ENCODE results near the gene TADA3. TPM values are rescaled to one million over a fixed set of nuclear protein-coding genes. Genes with fewer than 3 reads are reported as not detected.

Gene TADA3
- total RNA-seq, 1 experiment from 2014 or later, result 49.0 TPM

DNA sequence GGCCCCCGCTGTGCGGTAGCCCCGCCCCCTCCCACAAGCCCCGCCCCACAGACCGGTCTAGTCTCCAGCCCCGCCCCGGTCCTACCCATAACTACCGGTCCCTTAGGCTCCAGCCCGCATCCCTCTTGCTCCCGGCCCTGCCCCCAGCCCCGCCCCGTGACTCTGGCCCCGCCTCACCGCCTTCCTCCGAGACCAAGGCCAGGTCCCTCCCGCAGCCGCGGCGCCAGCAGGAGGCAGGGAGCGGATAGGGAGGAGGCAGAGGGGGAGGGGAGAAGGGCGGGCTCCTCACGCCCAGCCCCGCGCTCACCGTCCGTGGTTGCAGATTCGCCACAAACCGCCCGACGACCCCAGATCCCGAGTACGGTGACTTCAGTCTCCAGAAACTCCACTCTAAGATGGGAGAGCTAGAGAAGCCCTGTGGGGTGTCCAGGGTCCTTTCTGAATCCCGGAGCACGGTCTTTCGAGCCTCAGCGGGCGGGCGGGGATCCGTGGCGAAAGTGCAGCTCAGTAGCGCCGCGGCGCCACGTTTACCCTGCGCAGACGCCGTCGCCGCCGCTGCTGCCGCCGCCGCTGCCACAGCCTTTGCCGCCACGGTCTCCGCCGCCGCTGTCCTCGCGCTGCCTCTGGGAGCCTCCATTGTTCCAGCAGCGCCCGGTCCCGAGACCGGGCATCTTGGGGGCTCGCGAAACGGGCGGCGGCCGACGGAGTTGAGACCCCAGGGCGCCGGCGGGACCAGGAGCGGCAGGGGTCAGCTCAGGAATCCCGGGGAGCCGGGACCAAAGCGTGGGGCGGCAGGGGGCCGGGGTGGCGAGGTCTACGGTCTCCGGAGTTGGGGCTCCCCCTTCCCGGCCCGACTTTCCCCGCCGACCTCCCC lies 60.8 kb downstream of the TADA3 start, which contains the start of gene BRPF1 (continued):
- TF ChIP-seq, protein P1, sequence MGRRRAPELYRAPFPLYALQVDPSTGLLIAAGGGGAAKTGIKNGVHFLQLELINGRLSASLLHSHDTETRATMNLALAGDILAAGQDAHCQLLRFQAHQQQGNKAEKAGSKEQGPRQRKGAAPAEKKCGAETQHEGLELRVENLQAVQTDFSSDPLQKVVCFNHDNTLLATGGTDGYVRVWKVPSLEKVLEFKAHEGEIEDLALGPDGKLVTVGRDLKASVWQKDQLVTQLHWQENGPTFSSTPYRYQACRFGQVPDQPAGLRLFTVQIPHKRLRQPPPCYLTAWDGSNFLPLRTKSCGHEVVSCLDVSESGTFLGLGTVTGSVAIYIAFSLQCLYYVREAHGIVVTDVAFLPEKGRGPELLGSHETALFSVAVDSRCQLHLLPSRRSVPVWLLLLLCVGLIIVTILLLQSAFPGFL (CRISPR knock-in tag; IDR thresholded peaks at IDR 0.05; ENCODE audit: borderline replicate concordance), result no peak
- TF ChIP-seq NR2C2 (CRISPR knock-in tag; IDR thresholded peaks at IDR 0.05), result no peak
- no peak for TF ChIP-seq ESRRA (CRISPR knock-in tag; IDR thresholded peaks at IDR 0.05; ENCODE audit: borderline replicate concordance)
- no peak for TF ChIP-seq GRHL2 (CRISPR knock-in tag; IDR thresholded peaks at IDR 0.05; ENCODE audit: insufficient replicate concordance, severe bottlenecking)
- TF ChIP-seq, protein P2, sequence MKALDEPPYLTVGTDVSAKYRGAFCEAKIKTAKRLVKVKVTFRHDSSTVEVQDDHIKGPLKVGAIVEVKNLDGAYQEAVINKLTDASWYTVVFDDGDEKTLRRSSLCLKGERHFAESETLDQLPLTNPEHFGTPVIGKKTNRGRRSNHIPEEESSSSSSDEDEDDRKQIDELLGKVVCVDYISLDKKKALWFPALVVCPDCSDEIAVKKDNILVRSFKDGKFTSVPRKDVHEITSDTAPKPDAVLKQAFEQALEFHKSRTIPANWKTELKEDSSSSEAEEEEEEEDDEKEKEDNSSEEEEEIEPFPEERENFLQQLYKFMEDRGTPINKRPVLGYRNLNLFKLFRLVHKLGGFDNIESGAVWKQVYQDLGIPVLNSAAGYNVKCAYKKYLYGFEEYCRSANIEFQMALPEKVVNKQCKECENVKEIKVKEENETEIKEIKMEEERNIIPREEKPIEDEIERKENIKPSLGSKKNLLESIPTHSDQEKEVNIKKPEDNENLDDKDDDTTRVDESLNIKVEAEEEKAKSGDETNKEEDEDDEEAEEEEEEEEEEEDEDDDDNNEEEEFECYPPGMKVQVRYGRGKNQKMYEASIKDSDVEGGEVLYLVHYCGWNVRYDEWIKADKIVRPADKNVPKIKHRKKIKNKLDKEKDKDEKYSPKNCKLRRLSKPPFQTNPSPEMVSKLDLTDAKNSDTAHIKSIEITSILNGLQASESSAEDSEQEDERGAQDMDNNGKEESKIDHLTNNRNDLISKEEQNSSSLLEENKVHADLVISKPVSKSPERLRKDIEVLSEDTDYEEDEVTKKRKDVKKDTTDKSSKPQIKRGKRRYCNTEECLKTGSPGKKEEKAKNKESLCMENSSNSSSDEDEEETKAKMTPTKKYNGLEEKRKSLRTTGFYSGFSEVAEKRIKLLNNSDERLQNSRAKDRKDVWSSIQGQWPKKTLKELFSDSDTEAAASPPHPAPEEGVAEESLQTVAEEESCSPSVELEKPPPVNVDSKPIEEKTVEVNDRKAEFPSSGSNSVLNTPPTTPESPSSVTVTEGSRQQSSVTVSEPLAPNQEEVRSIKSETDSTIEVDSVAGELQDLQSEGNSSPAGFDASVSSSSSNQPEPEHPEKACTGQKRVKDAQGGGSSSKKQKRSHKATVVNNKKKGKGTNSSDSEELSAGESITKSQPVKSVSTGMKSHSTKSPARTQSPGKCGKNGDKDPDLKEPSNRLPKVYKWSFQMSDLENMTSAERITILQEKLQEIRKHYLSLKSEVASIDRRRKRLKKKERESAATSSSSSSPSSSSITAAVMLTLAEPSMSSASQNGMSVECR (CRISPR knock-in tag; IDR thresholded peaks at IDR 0.05; ENCODE audit: borderline replicate concordance), result 0 out of 2 replicates have a peak, but pooled peaks have one; percentile 26
- TF ChIP-seq, protein P3, sequence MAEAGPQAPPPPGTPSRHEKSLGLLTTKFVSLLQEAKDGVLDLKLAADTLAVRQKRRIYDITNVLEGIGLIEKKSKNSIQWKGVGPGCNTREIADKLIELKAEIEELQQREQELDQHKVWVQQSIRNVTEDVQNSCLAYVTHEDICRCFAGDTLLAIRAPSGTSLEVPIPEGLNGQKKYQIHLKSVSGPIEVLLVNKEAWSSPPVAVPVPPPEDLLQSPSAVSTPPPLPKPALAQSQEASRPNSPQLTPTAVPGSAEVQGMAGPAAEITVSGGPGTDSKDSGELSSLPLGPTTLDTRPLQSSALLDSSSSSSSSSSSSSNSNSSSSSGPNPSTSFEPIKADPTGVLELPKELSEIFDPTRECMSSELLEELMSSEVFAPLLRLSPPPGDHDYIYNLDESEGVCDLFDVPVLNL (CRISPR knock-in tag; IDR thresholded peaks at IDR 0.05; ENCODE audit: borderline replicate concordance, low read depth), result 0 out of 2 replicates have a peak, but pooled peaks have one; percentile 38
- no peak; the same call in 1 of the 2 replicates for TF ChIP-seq PRRX2 (CRISPR knock-in tag; IDR thresholded peaks at IDR 0.05)
- TF ChIP-seq, protein P4, sequence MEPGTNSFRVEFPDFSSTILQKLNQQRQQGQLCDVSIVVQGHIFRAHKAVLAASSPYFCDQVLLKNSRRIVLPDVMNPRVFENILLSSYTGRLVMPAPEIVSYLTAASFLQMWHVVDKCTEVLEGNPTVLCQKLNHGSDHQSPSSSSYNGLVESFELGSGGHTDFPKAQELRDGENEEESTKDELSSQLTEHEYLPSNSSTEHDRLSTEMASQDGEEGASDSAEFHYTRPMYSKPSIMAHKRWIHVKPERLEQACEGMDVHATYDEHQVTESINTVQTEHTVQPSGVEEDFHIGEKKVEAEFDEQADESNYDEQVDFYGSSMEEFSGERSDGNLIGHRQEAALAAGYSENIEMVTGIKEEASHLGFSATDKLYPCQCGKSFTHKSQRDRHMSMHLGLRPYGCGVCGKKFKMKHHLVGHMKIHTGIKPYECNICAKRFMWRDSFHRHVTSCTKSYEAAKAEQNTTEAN (CRISPR knock-in tag; IDR thresholded peaks at IDR 0.05), result no peak
- TF ChIP-seq, protein P5, sequence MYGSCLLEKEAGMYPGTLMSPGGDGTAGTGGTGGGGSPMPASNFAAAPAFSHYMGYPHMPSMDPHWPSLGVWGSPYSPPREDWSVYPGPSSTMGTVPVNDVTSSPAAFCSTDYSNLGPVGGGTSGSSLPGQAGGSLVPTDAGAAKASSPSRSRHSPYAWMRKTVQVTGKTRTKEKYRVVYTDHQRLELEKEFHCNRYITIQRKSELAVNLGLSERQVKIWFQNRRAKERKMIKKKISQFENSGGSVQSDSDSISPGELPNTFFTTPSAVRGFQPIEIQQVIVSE (CRISPR knock-in tag; IDR thresholded peaks at IDR 0.05; ENCODE audit: borderline replicate concordance), result no peak
- 0 out of 2 replicates have a peak, but pooled peaks have one; percentile 55 for TF ChIP-seq GABPB1 (CRISPR knock-in tag; IDR thresholded peaks at IDR 0.05)
- TF ChIP-seq, protein P6, sequence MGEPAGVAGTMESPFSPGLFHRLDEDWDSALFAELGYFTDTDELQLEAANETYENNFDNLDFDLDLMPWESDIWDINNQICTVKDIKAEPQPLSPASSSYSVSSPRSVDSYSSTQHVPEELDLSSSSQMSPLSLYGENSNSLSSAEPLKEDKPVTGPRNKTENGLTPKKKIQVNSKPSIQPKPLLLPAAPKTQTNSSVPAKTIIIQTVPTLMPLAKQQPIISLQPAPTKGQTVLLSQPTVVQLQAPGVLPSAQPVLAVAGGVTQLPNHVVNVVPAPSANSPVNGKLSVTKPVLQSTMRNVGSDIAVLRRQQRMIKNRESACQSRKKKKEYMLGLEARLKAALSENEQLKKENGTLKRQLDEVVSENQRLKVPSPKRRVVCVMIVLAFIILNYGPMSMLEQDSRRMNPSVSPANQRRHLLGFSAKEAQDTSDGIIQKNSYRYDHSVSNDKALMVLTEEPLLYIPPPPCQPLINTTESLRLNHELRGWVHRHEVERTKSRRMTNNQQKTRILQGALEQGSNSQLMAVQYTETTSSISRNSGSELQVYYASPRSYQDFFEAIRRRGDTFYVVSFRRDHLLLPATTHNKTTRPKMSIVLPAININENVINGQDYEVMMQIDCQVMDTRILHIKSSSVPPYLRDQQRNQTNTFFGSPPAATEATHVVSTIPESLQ (CRISPR knock-in tag; IDR thresholded peaks at IDR 0.05), result no peak
- peak; percentile 83; the same call in 1 of the 2 replicates for TF ChIP-seq FOXK1 (CRISPR knock-in tag; IDR thresholded peaks at IDR 0.05)
- TF ChIP-seq, protein P7, sequence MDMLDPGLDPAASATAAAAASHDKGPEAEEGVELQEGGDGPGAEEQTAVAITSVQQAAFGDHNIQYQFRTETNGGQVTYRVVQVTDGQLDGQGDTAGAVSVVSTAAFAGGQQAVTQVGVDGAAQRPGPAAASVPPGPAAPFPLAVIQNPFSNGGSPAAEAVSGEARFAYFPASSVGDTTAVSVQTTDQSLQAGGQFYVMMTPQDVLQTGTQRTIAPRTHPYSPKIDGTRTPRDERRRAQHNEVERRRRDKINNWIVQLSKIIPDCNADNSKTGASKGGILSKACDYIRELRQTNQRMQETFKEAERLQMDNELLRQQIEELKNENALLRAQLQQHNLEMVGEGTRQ (CRISPR knock-in tag; IDR thresholded peaks at IDR 0.05), result no peak; the same call in 1 of the 2 replicates
- TF ChIP-seq SOX15 (CRISPR knock-in tag; IDR thresholded peaks at IDR 0.05), result no peak
- no peak for TF ChIP-seq KAT7 (CRISPR knock-in tag; IDR thresholded peaks at IDR 0.05; ENCODE audit: borderline replicate concordance)
- TF ChIP-seq, protein P8, sequence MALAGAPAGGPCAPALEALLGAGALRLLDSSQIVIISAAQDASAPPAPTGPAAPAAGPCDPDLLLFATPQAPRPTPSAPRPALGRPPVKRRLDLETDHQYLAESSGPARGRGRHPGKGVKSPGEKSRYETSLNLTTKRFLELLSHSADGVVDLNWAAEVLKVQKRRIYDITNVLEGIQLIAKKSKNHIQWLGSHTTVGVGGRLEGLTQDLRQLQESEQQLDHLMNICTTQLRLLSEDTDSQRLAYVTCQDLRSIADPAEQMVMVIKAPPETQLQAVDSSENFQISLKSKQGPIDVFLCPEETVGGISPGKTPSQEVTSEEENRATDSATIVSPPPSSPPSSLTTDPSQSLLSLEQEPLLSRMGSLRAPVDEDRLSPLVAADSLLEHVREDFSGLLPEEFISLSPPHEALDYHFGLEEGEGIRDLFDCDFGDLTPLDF (CRISPR knock-in tag; IDR thresholded peaks at IDR 0.05), result no peak
- no peak for TF ChIP-seq ZNF416 (CRISPR knock-in tag; IDR thresholded peaks at IDR 0.05)
- TF ChIP-seq, protein P9, sequence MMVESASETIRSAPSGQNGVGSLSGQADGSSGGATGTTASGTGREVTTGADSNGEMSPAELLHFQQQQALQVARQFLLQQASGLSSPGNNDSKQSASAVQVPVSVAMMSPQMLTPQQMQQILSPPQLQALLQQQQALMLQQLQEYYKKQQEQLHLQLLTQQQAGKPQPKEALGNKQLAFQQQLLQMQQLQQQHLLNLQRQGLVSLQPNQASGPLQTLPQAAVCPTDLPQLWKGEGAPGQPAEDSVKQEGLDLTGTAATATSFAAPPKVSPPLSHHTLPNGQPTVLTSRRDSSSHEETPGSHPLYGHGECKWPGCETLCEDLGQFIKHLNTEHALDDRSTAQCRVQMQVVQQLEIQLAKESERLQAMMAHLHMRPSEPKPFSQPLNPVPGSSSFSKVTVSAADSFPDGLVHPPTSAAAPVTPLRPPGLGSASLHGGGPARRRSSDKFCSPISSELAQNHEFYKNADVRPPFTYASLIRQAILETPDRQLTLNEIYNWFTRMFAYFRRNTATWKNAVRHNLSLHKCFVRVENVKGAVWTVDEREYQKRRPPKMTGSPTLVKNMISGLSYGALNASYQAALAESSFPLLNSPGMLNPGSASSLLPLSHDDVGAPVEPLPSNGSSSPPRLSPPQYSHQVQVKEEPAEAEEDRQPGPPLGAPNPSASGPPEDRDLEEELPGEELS (CRISPR knock-in tag; IDR thresholded peaks at IDR 0.05), result no peak
- TF ChIP-seq NFYB (CRISPR knock-in tag; conservative IDR thresholded peaks at IDR 0.05; ENCODE audit: low read depth), result no peak
- TF ChIP-seq ZNF138 (CRISPR knock-in tag; conservative IDR thresholded peaks at IDR 0.05), result no peak
- no peak for TF ChIP-seq ZNF232 (CRISPR knock-in tag; IDR thresholded peaks at IDR 0.05)
- TF ChIP-seq ZNF219 (CRISPR knock-in tag; IDR thresholded peaks at IDR 0.05; ENCODE audit: borderline replicate concordance), result no peak
